ENCODE measurements around the gene IL2RA.

DNA sequence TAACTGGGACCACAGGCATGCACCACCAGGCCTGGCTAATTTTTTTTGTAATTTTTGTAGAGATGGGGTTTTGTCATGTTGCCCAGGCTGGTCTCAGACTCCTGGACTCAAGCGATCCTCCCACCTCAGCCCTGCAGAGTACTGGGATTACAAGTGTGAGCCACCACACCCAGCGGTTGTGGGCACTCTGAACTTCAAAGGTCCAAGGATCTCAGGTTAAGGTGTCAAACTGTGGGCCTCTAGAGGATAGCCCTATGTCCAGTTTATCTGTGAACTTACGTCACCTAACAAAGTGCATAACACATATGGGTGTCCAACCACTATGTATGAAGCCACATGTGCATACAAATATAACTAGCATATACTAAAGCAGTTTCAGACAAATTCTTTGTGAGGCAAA lies 3.2 kb upstream of the IL2RA start:
- TF ChIP-seq EZH2 (IDR thresholded peaks at IDR 0.05) (no peak), POLR2AphosphoS5 (IDR thresholded peaks at IDR 0.05; ENCODE audit: borderline replicate concordance, low read depth, low read length) (no peak), FOXP2 (optimal IDR thresholded peaks at IDR 0.05; ENCODE audit: control extremely low read depth, extremely low read length, insufficient read depth) (no peak)
